Mesenchymal stem cell (in vitro differentiated cells and primary cell): ENCODE data around the gene ARHGAP24.
"Not testable (repeated sequence)": the region's sequence is repeated elsewhere in the genome, so short reads cannot be mapped to it uniquely, and the experiment has no call there.

Experiments used
- DNase-seq: peaks from one replicate; pipeline ENCODE4 v3.0.0-alpha.2; 2013
- H2AFZ ChIP-seq: one replicate; pipeline ENCODE4 v1.6.1; 2013; ENCODE audit warnings: low read depth, mild to moderate bottlenecking, control low read depth, inconsistent platforms, low read length, moderate library complexity
- H2AK5ac ChIP-seq: 2 replicates; pipeline ENCODE4 v1.6.1; 2013; ENCODE audit warnings: low read length, moderate library complexity, mild to moderate bottlenecking, inconsistent platforms; ENCODE audit not compliant: severe bottlenecking
- H2BK120ac ChIP-seq: one replicate; pipeline ENCODE4 v1.6.1; 2013; ENCODE audit warnings: low read depth, mild to moderate bottlenecking, inconsistent platforms, low read length, moderate library complexity
- H2BK12ac ChIP-seq, 2 experiments: one replicate each; pipeline ENCODE4 v1.6.1; 2013; ENCODE audit warnings: inconsistent platforms in 2 of 2, low read length in 2 of 2, mild to moderate bottlenecking in 2 of 2, moderate library complexity in 2 of 2, control low read depth in 1 of 2
- H2BK15ac ChIP-seq: one replicate; pipeline ENCODE4 v1.6.1; 2013; ENCODE audit warnings: mild to moderate bottlenecking, low read depth, inconsistent platforms; ENCODE audit not compliant: poor library complexity, severe bottlenecking
- H2BK5ac ChIP-seq: 2 replicates; pipeline ENCODE4 v1.6.1; 2013; ENCODE audit warnings: low read depth, mild to moderate bottlenecking, low read length, control low read depth, inconsistent platforms; ENCODE audit not compliant: poor library complexity, severe bottlenecking
- H3K14ac ChIP-seq, 2 experiments: one replicate each; pipeline ENCODE4 v1.6.1; 2013; ENCODE audit warnings: inconsistent platforms in 2 of 2, low read length in 2 of 2, control low read depth in 1 of 2, mild to moderate bottlenecking in 1 of 2, moderate library complexity in 1 of 2
- H3K18ac ChIP-seq, 2 experiments: one replicate each; pipeline ENCODE4 v1.6.1; 2013; ENCODE audit warnings: inconsistent platforms in 2 of 2, low read length in 2 of 2, control low read depth in 1 of 2, low read depth in 1 of 2, mild to moderate bottlenecking in 1 of 2
- H3K23ac ChIP-seq, 2 experiments: one replicate each; pipeline ENCODE4 v1.6.1; 2013; ENCODE audit warnings: inconsistent platforms in 2 of 2, low read length in 2 of 2, mild to moderate bottlenecking in 2 of 2, moderate library complexity in 2 of 2, control low read depth in 1 of 2
- H3K27ac ChIP-seq: 2 replicates; pipeline ENCODE4 v1.5.1; 2013; ENCODE audit warnings: mild to moderate bottlenecking, moderate library complexity, low read length, control low read depth, inconsistent platforms; ENCODE audit not compliant: poor library complexity, severe bottlenecking
- H3K27me3 ChIP-seq, 2 experiments: 2 replicates each; pipeline versions ENCODE4 v1.6.1 to v1.7.0; 2013; ENCODE audit warnings: low read length in 2 of 2, mild to moderate bottlenecking in 2 of 2, moderate library complexity in 2 of 2, control low read depth in 1 of 2, inconsistent platforms in 1 of 2; ENCODE audit not compliant: control insufficient read depth in 1 of 2, insufficient read depth in 1 of 2
- H3K36me3 ChIP-seq, 2 experiments: 2 replicates each; pipeline versions ENCODE4 v1.6.1 to v1.7.0; 2013; ENCODE audit warnings: low read length in 2 of 2, control low read depth in 1 of 2, inconsistent platforms in 1 of 2, low read depth in 1 of 2, mild to moderate bottlenecking in 1 of 2; ENCODE audit not compliant: insufficient read depth in 2 of 2, control insufficient read depth in 1 of 2
- H3K4ac ChIP-seq, 2 experiments: one replicate each; pipeline ENCODE4 v1.6.1; 2013; ENCODE audit warnings: inconsistent platforms in 2 of 2, low read length in 2 of 2, mild to moderate bottlenecking in 2 of 2, moderate library complexity in 2 of 2, control low read depth in 1 of 2, low read depth in 1 of 2
- H3K4me1 ChIP-seq: 2 replicates; pipeline ENCODE4 v1.6.1; 2013; ENCODE audit warnings: low read depth, low read length, control low read depth; ENCODE audit not compliant: control insufficient read depth, insufficient read depth
- H3K4me2 ChIP-seq: 2 replicates; pipeline ENCODE4 v1.6.1; 2013; ENCODE audit warnings: low read length, mild to moderate bottlenecking, inconsistent platforms; ENCODE audit not compliant: poor library complexity, severe bottlenecking
- H3K4me3 ChIP-seq, 2 experiments: 2 replicates each; pipeline versions ENCODE4 v1.5.1 to v1.7.0; 2013; ENCODE audit warnings: low read length in 2 of 2, mild to moderate bottlenecking in 2 of 2, control low read depth in 1 of 2, low read depth in 1 of 2; ENCODE audit not compliant: insufficient read depth in 1 of 2
- H3K79me1 ChIP-seq: replicated peaks from 2 replicates; pipeline ENCODE4 v1.6.1; 2013; ENCODE audit warnings: mild to moderate bottlenecking, control low read depth, low read length, inconsistent platforms; ENCODE audit not compliant: poor library complexity, severe bottlenecking
- H3K9ac ChIP-seq: 2 replicates; pipeline ENCODE4 v1.7.0; 2013; ENCODE audit warnings: mild to moderate bottlenecking, low read length, moderate library complexity
- H3K9me3 ChIP-seq: 2 replicates; pipeline ENCODE4 v1.7.0; 2013; ENCODE audit warnings: mild to moderate bottlenecking, low read length; ENCODE audit not compliant: control insufficient read depth
- H4K8ac ChIP-seq: one replicate; pipeline ENCODE4 v1.6.1; 2013; ENCODE audit warnings: inconsistent platforms, mild to moderate bottlenecking, low read length, moderate library complexity
- H4K91ac ChIP-seq: one replicate; pipeline ENCODE4 v1.6.1; 2013; ENCODE audit warnings: mild to moderate bottlenecking, low read length, inconsistent platforms
- WGBS: methylation state at CpG from one replicate; pipeline ENCODE4 v1.1.7; 2013; ENCODE audit warnings: mixed read lengths; 5-methylcytosine and 5-hydroxymethylcytosine counted together

Gene ARHGAP24

DNA sequence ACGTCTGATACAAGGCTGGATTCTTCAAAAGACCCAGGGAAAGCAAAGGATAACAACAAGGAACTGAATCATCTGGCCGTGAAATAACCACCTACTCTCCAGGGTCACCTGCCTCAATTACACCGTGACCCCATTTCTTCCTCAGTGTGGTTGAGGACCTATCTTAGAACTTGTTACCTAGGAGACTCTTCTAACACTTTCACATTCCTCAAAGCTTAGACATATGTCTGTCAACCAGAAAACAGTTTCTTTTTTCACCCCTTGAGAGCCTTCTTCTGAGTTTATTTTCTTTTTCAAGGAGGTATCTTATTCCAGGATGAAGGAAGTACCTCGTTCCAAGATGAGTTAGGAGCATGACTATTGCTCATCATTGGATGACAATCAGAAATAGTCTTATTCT lies 337.8 kb downstream of the ARHGAP24 start:
- H3K18ac ChIP-seq, result no peak overlapping the region

DNA sequence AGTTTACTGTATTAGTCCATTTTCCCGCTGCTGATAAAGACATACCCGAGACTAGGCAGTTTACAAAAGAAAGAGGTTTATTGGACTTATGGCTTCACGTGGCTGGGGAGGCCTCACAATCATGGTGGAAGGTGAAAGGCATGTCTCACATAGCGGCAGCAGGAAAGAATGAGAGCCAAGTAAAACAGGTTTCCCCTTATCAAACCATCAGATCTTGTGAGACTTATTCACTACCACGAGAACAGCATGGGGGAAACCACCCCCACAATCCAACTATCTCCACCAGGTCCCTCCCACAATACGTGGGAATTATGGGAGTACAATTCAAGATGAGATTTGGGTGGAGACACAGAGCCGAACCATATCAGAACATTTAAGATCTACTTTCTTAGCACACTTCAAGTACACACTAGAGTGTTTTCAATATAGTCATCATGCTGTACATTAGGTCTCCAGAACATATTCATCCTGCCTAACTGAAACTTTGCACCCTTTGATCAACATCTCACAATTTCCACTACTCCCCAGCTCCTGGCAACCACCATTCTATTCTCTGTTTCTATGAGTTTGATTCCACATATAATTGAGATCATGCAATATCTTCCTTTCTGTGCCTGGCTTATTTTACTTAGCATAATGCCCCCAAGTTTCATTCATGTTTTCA lies 341.0 kb downstream of the ARHGAP24 start:
- no peak for DNase-seq

More for the DNA sequence above, 337.8 kb downstream of the ARHGAP24 start:
- Histone ChIP-seq H4K91ac (no peak overlapping the region), H3K27ac (no peak overlapping the region), H3K23ac (no peak overlapping the region), H3K36me3 (peaks cover 0 to 14% of the 10 kb centered on the region in 2 experiments), H4K8ac (no peak overlapping the region), H3K79me1 (peaks cover 5% of the 10 kb centered on the region), H2BK15ac (no peak overlapping the region), H3K9me3 (no peaks in the 10 kb centered on the region), H2AFZ (no peak overlapping the region), H2AK5ac (no peak overlapping the region), H3K4ac (no peak overlapping the region), H3K4me2 (no peak overlapping the region), H3K4me1 (no peaks in the 10 kb centered on the region), H2BK5ac (no peak overlapping the region), H3K4me3 (no peak overlapping the region), H3K9ac (no peak overlapping the region), H3K14ac (no peak overlapping the region), H2BK120ac (no peak overlapping the region), H2BK12ac (no peak overlapping the region), H3K27me3 (no peaks in the 10 kb centered on the region)
- 96% methylated on average over 3 of the region's 4 CpGs for WGBS
- DNase-seq, result no peak

DNA sequence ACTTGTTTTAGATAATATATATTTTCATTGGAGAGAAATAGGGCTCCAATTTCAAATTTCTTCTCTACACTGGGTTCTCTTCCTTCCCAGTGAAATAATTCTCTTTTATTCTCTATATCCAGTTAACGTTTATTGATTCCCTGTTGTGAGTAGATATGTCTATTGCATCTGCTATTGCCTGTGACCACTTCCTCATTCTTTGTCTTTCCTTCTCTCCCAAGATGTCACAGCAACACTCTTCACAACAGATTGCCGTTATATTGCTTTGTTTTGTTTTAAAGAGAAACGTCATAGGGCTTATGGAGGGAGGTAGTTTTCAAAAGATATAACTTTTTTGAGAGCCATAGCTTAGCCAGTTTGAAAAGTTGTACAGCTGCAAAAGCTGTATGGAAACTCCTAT lies 343.8 kb downstream of the ARHGAP24 start:
- Histone ChIP-seq H3K9me3 (no peaks in the 10 kb centered on the region), H4K91ac (no peak overlapping the region), H3K18ac (no peak overlapping the region), H3K23ac (no peak overlapping the region), H2AFZ (no peak overlapping the region), H3K4me3 (no peak overlapping the region), H3K36me3 (peaks cover 0 to 11% of the 10 kb centered on the region in 2 experiments), H3K79me1 (peaks cover 5% of the 10 kb centered on the region), H3K27ac (no peak overlapping the region), H3K14ac (no peak overlapping the region), H3K27me3 (no peaks in the 10 kb centered on the region), H3K9ac (no peak overlapping the region), H3K4me2 (no peak overlapping the region), H2AK5ac (no peak overlapping the region), H2BK15ac (no peak overlapping the region), H3K4ac (no peak overlapping the region), H3K4me1 (peaks cover 3% of the 10 kb centered on the region), H2BK120ac (no peak overlapping the region), H2BK5ac (no peak overlapping the region), H4K8ac (no peak overlapping the region), H2BK12ac (no peak overlapping the region)
- no peak for DNase-seq
- 86% methylated on average over 1 of the region's 3 CpGs for WGBS

More for the DNA sequence above, 341.0 kb downstream of the ARHGAP24 start:
- Histone ChIP-seq H4K8ac (no peak overlapping the region), H3K4me3 (no peak overlapping the region), H3K18ac (no peak overlapping the region), H3K4me2 (no peak overlapping the region), H3K4me1 (no peaks in the 10 kb centered on the region), H2BK15ac (no peak overlapping the region), H3K27me3 (no peaks in the 10 kb centered on the region), H2BK12ac (no peak overlapping the region), H2BK5ac (no peak overlapping the region), H2BK120ac (no peak overlapping the region), H2AFZ (no peak overlapping the region), H4K91ac (no peak overlapping the region), H3K14ac (no peak overlapping the region), H3K9ac (no peak overlapping the region), H3K23ac (no peak overlapping the region), H3K36me3 (peaks cover 0 to 19% of the 10 kb centered on the region in 2 experiments), H3K4ac (no peak overlapping the region), H3K9me3 (no peaks in the 10 kb centered on the region), H2AK5ac (no peak overlapping the region), H3K79me1 (peaks cover 7% of the 10 kb centered on the region), H3K27ac (no peak overlapping the region)
- 96% methylated on average over 5 of the region's 7 CpGs for WGBS

DNA sequence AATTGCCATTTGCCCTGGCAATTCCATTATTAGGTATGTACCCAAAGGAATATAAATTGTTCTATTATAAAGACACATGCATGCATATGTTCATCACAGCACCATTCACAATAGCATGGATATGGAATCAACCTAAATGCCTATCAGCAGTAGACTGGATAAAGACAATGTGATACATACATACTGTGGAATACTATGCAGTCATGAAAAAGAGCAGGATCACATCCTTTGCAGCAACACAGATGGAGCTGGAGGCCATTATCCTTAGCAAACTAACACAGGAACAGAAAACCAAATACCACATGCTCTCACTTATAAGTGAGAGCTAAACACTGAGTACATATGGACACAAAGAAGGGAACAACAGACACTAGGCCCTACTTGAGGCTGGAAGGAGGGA lies 345.2 kb downstream of the ARHGAP24 start:
- not testable (repeated sequence) for H4K8ac ChIP-seq, H4K91ac ChIP-seq, H3K23ac ChIP-seq, H2AFZ ChIP-seq, H2AK5ac ChIP-seq, H3K9ac ChIP-seq, H2BK12ac ChIP-seq, H3K27ac ChIP-seq, H2BK5ac ChIP-seq, H3K4me2 ChIP-seq, H3K14ac ChIP-seq, H2BK15ac ChIP-seq, H3K79me1 ChIP-seq, H3K36me3 ChIP-seq, DNase-seq, H3K4me3 ChIP-seq, H3K27me3 ChIP-seq, H3K4me1 ChIP-seq, H2BK120ac ChIP-seq, H3K9me3 ChIP-seq, H3K4ac ChIP-seq, H3K18ac ChIP-seq
